T1000 (cell line): Measurements from ENCODE around the gene SYT15B.
"Not testable (repeated sequence)": the region's sequence is repeated elsewhere in the genome, so short reads cannot be mapped to it uniquely, and the experiment has no call there.

Source experiments
- DNase-seq: peaks from one replicate; lab custom pipeline; 2025; ENCODE audit warnings: mixed read lengths; lab: John Stamatoyannopoulos, UW

SYT15B gene

DNA sequence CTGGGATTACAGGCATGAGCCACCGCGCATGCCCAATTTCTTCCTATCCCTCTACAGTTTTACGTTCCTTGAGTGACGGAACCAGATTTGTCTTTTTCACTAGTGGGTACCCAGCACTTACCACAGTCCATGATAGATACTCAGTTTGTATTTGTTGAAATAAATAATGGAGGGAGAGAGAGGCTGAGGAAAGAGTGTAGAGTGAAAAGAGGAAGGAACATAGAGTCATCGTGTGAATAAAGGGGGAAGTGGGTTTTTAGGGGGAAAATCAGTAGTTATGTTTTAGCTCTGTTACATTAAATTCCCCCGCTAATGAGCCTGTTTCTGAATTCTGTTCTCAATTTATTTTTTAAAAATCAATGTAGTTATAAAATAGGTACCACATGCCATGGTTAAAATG, 37.7 kb downstream of the SYT15B start:
- not testable (repeated sequence) for DNase-seq

- DNase-seq = not testable (repeated sequence)
These were observed 38.3 kb downstream of the SYT15B start for GRCh38 chr10:47725047-47725446.

GRCh38 chr10:47724119-47724518, 39.3 kb downstream of the SYT15B start:
- not testable (repeated sequence) for DNase-seq

GRCh38 chr10:47723362-47723761, 40.0 kb downstream of the SYT15B start:
- not testable (repeated sequence) for DNase-seq

GRCh38 chr10:47717011-47717769, 46.2 kb downstream of the SYT15B start:
- DNase-seq = not testable (repeated sequence)
